GM21381 (cell line): Measurements from ENCODE around the gene PRSS27.
"Not testable (repeated sequence)": the region's sequence is repeated elsewhere in the genome, so short reads cannot be mapped to it uniquely, and the experiment has no call there.

ENCODE experiments used
- ATAC-seq: cut with Tn5 transposase; IDR thresholded peaks from one replicate; pipeline ENCODE4 v1.9.1; 2021; ENCODE audit warnings: mild to moderate bottlenecking, moderate library complexity; ENCODE audit not compliant: unreplicated experiment

Gene PRSS27

GRCh38 chr16:2728034-2728433 lies 8.0 kb upstream of the PRSS27 start:
- no peak for ATAC-seq

GRCh38 chr16:2726923-2727322 lies 6.9 kb upstream of the PRSS27 start:
- no peak for ATAC-seq

GRCh38 chr16:2724816-2725348 lies 4.9 kb upstream of the PRSS27 start:
- ATAC-seq, result no peak

DNA sequence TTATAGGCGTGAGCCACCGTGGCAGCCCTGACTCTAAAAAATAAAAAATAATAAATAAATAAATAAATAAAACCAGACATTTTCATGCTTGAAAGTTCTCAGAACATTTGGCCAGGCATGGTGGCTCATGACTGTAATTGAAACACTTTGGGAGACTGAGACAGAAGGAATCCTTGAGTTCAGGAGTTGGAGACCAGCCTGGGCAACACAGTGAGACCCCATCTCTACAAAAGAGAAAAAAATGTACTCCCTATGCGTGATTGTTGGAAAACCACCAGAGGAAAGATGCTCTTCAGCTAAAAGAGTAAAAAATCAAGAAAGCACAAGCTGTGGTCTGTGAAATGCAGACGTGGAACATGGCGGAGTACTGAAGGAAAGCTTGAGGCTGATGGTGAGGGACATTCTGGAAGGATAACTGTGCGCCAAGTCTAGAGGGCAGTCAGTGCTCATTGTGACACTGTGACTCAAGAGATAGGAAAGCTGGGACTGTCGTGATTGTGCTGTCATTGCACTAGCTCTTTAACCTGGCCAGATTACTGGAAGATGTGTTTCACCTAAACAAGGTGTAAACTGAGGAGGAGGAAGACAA lies 4.2 kb upstream of the PRSS27 start:
- no peak for ATAC-seq

DNA sequence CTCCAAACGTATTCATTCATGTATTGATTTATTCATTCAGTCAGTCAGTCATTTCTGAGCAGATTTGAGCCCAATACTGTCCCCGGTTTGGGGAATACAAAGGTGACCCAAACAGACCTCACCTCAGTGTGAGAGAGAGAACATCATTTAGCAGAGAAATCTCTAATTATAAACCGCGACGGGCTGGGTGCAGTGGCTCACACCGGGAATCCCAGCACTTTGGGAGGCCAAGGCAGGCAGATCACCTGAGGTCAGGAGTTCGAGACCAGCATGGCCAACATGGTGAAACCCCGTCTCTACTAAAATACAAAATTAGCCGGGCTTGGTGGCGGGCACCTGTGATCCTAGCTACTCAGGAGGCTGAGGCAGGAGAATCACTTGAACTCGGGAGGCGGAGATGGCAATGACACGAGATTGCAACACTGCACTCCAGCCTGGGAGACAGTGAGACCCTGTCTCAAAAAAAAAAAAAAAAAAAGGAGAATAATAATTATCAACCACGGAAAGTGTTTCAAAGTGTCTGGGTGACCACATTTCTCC lies 1.7 kb upstream of the PRSS27 start:
- ATAC-seq, result not testable (repeated sequence)

DNA sequence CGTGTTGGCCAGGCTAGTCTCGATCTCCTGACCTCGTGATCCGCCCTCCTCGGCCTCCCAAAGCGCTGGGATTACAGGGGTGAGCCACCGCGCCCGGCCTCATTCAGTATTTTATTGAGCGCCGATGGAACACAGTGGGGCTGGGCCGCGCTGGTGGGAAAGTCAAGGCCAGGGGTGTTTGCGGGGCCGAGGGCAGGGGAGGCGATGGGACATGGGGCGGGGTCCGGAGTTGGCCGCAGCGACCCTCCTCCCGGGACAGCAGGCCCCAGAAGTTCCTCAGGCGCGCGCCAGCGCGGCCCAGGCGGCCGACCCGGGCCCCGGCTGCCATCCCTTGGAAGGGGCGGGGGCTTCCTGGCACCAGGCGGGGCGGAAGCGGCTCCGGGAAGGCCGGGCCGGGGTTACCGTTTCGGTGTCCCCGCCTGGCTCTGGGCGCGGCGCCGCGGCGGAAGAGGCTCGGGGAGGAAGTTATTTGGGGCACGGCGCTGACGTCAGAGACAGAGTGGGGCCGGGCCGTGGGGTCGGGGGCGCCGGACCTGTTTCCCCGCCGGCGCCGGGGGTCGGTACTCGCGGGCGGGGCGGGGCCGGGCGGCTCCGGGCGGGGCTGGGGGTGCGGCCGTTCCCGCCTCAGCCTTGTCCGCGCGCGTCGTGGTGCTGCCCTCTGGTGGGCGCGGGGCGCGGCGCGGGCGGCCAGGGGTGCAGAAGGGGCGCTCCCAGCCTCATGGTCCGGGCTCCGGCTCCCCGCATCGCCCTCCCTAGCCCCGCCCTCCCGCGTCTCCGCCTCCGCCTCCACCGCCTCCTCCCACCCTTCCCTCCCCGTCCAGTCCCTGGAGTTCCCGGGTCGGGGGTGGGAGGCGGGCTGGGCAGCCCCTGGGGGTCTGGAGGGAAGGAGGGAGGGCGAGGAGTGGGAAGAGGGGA lies 952 bp upstream of the PRSS27 start:
- peak; percentile 67 for ATAC-seq

GRCh38 chr16:2719328-2720063 lies 528 bp downstream of the PRSS27 start:
- no peak for ATAC-seq

GRCh38 chr16:2717383-2718263 lies 2.4 kb downstream of the PRSS27 start:
- no peak for ATAC-seq

- no peak for ATAC-seq
Observed at GRCh38 chr16:2716948-2717347, 3.1 kb downstream of the PRSS27 start.

DNA sequence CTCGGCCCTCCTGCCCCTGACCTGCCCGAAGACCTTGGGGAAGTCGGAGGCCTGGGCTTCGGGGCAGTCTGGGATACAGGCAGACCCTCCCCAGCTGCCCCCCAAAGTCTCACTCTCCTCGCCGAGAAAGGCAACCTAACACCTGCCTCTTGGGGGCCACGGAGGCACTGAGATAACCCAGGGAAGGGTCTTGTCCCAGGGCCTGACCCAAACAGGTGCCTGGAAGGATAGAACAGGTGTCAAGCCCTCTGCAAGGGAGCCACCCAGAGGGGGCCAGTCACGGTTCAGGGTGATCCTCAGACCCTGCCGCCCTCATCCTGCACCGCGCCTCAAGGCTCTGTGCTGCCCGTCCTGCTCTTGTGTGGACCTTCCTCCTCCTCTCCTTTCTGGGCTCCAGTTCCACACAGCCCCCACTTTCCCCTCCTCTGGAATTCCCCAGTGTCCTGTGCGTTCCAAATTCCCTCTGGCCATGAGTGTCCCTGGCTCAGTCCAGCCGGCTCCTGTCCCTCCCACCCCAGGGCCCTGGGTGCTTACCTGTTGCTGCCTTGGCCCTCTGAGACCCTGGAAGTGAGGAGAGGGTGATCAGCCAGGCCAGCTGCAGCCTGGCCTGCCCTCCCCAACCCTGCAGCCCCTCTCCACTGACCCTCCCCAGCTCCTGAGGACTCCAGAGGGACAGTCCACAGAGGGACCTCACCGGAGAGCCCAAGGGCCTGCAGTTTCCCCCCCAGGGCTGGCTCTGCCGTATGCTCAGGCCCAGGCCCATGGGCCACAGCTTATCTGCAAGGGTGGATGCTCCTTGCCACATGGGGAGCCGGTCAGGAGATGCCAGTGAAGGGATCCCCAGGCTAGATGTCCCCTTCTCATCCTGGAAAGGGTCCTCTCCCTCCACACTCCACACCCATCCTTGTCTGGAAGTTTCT lies 3.8 kb downstream of the PRSS27 start:
- no peak for ATAC-seq

- no peak for ATAC-seq
Observed at GRCh38 chr16:2715519-2715918, 4.5 kb downstream of the PRSS27 start.

DNA sequence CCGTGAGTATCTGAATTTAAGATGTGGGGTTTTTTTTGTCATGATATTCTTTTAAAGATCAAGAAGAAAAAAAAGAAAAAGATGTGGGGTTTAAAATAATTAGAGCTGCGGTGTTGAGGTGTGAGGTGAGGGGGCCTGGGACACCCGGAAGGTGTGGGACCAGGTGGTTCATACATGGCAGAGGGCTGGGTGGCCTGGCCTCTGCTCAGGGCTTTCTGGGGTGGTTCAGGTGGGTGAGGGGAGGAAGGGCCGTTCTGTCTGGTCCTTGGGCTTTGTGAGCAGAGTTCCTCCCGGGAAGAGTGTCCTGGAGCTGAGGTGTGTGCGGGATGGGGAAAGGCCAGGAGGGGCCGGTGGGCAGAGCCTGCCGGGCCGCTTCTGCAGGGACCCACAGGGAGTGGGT lies 5.0 kb downstream of the PRSS27 start:
- no peak for ATAC-seq

DNA sequence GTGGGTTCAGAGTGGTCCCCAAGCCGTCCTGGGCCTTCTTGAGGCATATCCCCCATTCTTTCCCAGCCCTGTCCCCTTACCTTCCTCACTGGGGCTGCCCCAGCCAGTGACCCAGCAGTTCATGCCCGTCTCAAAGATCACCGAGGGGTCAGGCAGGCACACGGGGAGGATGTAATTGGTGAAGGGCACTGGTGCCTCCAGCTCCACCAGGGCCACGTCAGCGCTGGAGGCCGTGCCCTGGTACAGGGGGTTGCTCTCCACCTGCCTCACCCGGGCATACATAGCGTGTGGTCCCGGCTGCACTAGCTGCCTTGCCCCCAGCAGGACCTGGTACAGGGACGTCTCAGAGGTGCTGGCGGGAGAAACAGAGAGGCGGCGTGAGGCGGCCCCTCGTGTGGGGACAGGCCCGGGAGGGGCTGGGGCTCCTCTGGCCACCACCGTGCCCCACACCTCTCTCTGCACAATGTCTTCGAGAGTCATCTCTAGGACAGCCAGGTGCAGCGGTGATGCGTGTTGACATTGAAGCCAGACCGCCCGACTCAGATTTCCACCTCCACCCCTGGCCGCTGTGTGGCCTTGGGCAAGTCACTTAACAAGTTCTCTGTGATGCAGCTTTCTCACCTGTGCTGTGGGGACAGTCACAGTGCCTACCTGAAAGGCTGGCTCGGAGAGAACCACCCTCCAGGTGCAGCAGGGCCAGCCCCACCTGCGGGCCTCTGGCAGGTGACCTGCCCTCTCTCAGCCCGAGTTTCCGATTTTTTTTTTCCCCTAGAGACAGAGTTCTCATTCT lies 5.8 kb downstream of the PRSS27 start:
- ATAC-seq, result no peak

DNA sequence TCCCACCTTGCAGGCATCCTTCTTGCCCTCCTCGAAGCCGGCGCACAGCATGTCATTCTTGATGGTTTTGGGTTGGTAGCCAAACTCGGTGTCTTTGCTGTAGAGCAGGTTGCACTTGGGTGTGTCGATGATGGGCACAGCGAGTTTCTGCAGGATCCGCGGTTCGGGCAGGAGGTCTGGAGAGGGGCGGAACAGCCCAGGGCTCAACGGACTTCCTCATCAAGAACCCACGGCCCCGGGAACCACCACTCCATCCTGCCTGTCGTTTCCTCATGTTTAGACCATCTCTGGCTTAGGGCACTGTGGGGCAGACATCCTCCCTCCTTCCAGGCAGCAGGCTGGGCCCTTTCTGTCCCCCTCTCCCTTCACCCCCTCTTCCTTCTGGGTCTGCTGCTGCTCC lies 6.5 kb downstream of the PRSS27 start:
- no peak for ATAC-seq

- no peak for ATAC-seq
Observed at GRCh38 chr16:2712546-2712945, 7.5 kb downstream of the PRSS27 start.

GRCh38 chr16:2712063-2712441 lies 8.0 kb downstream of the PRSS27 start:
- no peak for ATAC-seq

DNA sequence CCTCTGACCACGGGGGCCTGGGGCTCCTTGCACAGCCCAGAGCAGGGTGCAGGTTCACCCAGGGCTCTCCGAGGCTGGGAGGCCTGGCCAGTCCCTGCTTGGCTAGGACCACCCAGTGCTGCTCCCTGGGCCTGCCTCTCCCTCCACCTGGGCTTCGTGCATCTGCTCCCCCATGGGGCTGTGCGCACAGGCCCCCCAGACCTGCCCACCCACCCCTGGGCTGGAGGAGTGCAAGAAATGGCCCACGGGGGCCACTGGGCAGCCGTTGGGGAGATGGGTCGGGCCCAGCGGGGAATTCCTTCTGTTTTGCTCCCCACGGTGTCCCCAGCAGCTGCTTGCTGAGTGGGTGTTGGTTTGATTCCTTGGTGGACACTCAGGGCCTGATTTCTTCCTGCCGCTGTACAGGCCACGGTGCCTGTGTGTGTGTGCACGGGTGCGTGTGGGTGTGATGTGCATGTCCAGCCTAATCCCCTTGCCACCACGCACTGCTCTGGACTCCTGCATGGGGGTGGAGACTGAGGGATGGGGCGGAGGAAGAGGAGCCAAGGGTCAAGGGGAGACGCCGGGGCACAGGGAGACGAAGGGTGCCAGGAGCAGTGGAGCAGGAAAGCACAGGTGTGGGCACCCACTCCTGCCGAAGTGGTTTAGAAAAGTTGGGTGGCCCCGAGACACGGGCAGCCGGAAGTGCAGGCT lies 8.5 kb downstream of the PRSS27 start:
- no peak for ATAC-seq

GRCh38 chr16:2710711-2711231 lies 9.3 kb downstream of the PRSS27 start:
- ATAC-seq, result no peak
